ENCODE measurements around the gene CHRNB1.
A peak's percentile ranks its signal among the peaks of the same experiment; 100 is the strongest.

CHRNB1 gene

GRCh38 chr17:7426203-7426863 lies 18.5 kb upstream of the CHRNB1 start:
- Mint-ChIP-seq H3K36me3 (no peaks in the 10 kb centered on the region), H3K27me3 (no peaks in the 10 kb centered on the region), H3K4me3 (no peak overlapping the region), H3K4me1 (no peaks in the 10 kb centered on the region), H3K27ac (no peak overlapping the region), H3K9me3 (no peaks in the 10 kb centered on the region)
- no peak for ATAC-seq

- Mint-ChIP-seq H3K27ac (no peak overlapping the region), H3K9me3 (no peaks in the 10 kb centered on the region), H3K36me3 (no peaks in the 10 kb centered on the region), H3K4me1 (no peaks in the 10 kb centered on the region), H3K4me3 (no peak overlapping the region), H3K27me3 (no peaks in the 10 kb centered on the region)
- ATAC-seq, result no peak
Measured at GRCh38 chr17:7426896-7427489, 17.9 kb upstream of the CHRNB1 start.

- H3K27ac Mint-ChIP-seq, result no peak overlapping the region
- H3K36me3 Mint-ChIP-seq, result no peaks in the 10 kb centered on the region
- no peaks in the 10 kb centered on the region for H3K4me1 Mint-ChIP-seq
- no peak overlapping the region for H3K4me3 Mint-ChIP-seq
- no peaks in the 10 kb centered on the region for H3K27me3 Mint-ChIP-seq
- ATAC-seq, result no peak
- no peaks in the 10 kb centered on the region for H3K9me3 Mint-ChIP-seq
Measured at GRCh38 chr17:7427549-7427948, 17.3 kb upstream of the CHRNB1 start.

- Mint-ChIP-seq H3K36me3 (no peaks in the 10 kb centered on the region), H3K4me1 (no peaks in the 10 kb centered on the region), H3K27ac (no peak within 1 kb of the TSS), H3K9me3 (no peaks in the 10 kb centered on the region), H3K4me3 (no peak within 1 kb of the TSS), H3K27me3 (no peaks in the 10 kb centered on the region)
- no peak for ATAC-seq
Measured at GRCh38 chr17:7428557-7428956, 16.3 kb upstream of the CHRNB1 start, which contains the start of gene SPEM3. Gene SPEM3, plus strand, starts transcription at chr17:7428857. Its CDS starts 46 bp downstream, at chr17:7428903.

- Mint-ChIP-seq H3K9me3 (no peaks in the 10 kb centered on the region), H3K36me3 (no peaks in the 10 kb centered on the region), H3K27me3 (no peaks in the 10 kb centered on the region), H3K27ac (no peak overlapping the region), H3K4me1 (no peaks in the 10 kb centered on the region), H3K4me3 (no peak overlapping the region)
- peak; percentile 15 for ATAC-seq
Measured at GRCh38 chr17:7429722-7430121, 15.1 kb upstream of the CHRNB1 start.

GRCh38 chr17:7431231-7431630 lies 13.6 kb upstream of the CHRNB1 start:
- ATAC-seq, result no peak
- Mint-ChIP-seq H3K4me3 (no peak overlapping the region), H3K4me1 (peaks cover 5% of the 10 kb centered on the region), H3K27me3 (no peaks in the 10 kb centered on the region), H3K36me3 (no peaks in the 10 kb centered on the region), H3K27ac (no peak overlapping the region), H3K9me3 (no peaks in the 10 kb centered on the region)

GRCh38 chr17:7432296-7432695 lies 12.6 kb upstream of the CHRNB1 start:
- Mint-ChIP-seq H3K27me3 (no peaks in the 10 kb centered on the region), H3K27ac (no peak overlapping the region), H3K4me1 (peaks cover 13% of the 10 kb centered on the region), H3K4me3 (no peak overlapping the region), H3K36me3 (peaks cover 6% of the 10 kb centered on the region), H3K9me3 (no peaks in the 10 kb centered on the region)
- no peak for ATAC-seq

GRCh38 chr17:7435676-7436555 lies 8.9 kb upstream of the CHRNB1 start:
- peaks cover 32% of the 10 kb centered on the region for H3K27me3 Mint-ChIP-seq

GRCh38 chr17:7436556-7437368 lies 8.1 kb upstream of the CHRNB1 start:
- H3K36me3 Mint-ChIP-seq, result peaks cover 21% of the 10 kb centered on the region
- H3K4me1 Mint-ChIP-seq, result peaks cover 43% of the 10 kb centered on the region
- H3K9me3 Mint-ChIP-seq, result no peaks in the 10 kb centered on the region
- ATAC-seq, result peak; percentile 68
- peaks cover 36% of the 10 kb centered on the region for H3K27me3 Mint-ChIP-seq
- H3K27ac Mint-ChIP-seq, result peak overlapping the region; percentile 81
- H3K4me3 Mint-ChIP-seq, result peak overlapping the region; percentile 90

More at GRCh38 chr17:7435676-7436555, 8.9 kb upstream of the CHRNB1 start:
- H3K9me3 Mint-ChIP-seq, result no peaks in the 10 kb centered on the region
- H3K4me3 Mint-ChIP-seq, result peak overlapping the region; percentile 90
- peaks cover 21% of the 10 kb centered on the region for H3K36me3 Mint-ChIP-seq
- peak overlapping the region; percentile 81 for H3K27ac Mint-ChIP-seq
- peaks cover 43% of the 10 kb centered on the region for H3K4me1 Mint-ChIP-seq
- ATAC-seq, result peak; percentile 37

GRCh38 chr17:7437369-7437863 lies 7.4 kb upstream of the CHRNB1 start:
- no peak overlapping the region for H3K27ac Mint-ChIP-seq
- ATAC-seq, result no peak
- H3K4me3 Mint-ChIP-seq, result peak overlapping the region; percentile 90
- no peaks in the 10 kb centered on the region for H3K9me3 Mint-ChIP-seq
- peaks cover 43% of the 10 kb centered on the region for H3K4me1 Mint-ChIP-seq
- peaks cover 43% of the 10 kb centered on the region for H3K27me3 Mint-ChIP-seq
- H3K36me3 Mint-ChIP-seq, result peaks cover 21% of the 10 kb centered on the region

- ATAC-seq, result no peak
- H3K4me3 Mint-ChIP-seq, result peak overlapping the region; percentile 59
- H3K27ac Mint-ChIP-seq, result no peak overlapping the region
- H3K36me3 Mint-ChIP-seq, result peaks cover 21% of the 10 kb centered on the region
- H3K9me3 Mint-ChIP-seq, result no peaks in the 10 kb centered on the region
- peaks cover 43% of the 10 kb centered on the region for H3K4me1 Mint-ChIP-seq
- H3K27me3 Mint-ChIP-seq, result peaks cover 49% of the 10 kb centered on the region
Measured at GRCh38 chr17:7437950-7438614, 6.8 kb upstream of the CHRNB1 start.

- Mint-ChIP-seq H3K4me1 (peaks cover 43% of the 10 kb centered on the region), H3K27ac (no peak overlapping the region), H3K4me3 (peak overlapping the region; percentile 59), H3K36me3 (peaks cover 21% of the 10 kb centered on the region), H3K27me3 (peaks cover 57% of the 10 kb centered on the region), H3K9me3 (no peaks in the 10 kb centered on the region)
- ATAC-seq, result no peak
Measured at GRCh38 chr17:7438656-7439460, 6.0 kb upstream of the CHRNB1 start.

- H3K9me3 Mint-ChIP-seq, result no peaks in the 10 kb centered on the region
- H3K27me3 Mint-ChIP-seq, result peaks cover 62% of the 10 kb centered on the region
- H3K4me3 Mint-ChIP-seq, result peak within 1 kb of the TSS; percentile 82
- H3K27ac Mint-ChIP-seq, result peak within 1 kb of the TSS; percentile 72
- H3K4me1 Mint-ChIP-seq, result peaks cover 43% of the 10 kb centered on the region
- H3K36me3 Mint-ChIP-seq, result peaks cover 21% of the 10 kb centered on the region
- no peak for ATAC-seq
Measured at GRCh38 chr17:7439462-7440112, 5.3 kb upstream of the CHRNB1 start, which contains the start of gene FGF11. Gene FGF11, plus strand, starts transcription at chr17:7439512. Its CDS starts 109 bp downstream, at chr17:7439621.

All from stimulated activated memory B cell treated with anti-CD40 and anti-IgM and Interleukin-4, amounts not matched to agents 10 μg/mL and 1 μg/mL and 100 μg/mL, for 72 hours (primary cell).